GM18511 (cell line): Measurements from ENCODE around the gene ZNF692.
"Not testable (repeated sequence)": the region's sequence is repeated elsewhere in the genome, so short reads cannot be mapped to it uniquely, and the experiment has no call there.

Experiments used
- ATAC-seq: cut with Tn5 transposase; IDR thresholded peaks from one replicate; pipeline ENCODE4 v1.9.1; 2021; ENCODE audit warnings: mild to moderate bottlenecking, moderate library complexity; ENCODE audit not compliant: unreplicated experiment

ZNF692 gene

GRCh38 chr1:248858891-248859889 is at the start of gene ZNF692:
Gene ZNF692, minus strand, starts transcription at chr1:248859085. Its CDS starts 776 bp downstream, at chr1:248858309.
- ATAC-seq, result peak; percentile 75

GRCh38 chr1:248906753-248907661 is 48.1 kb upstream of the ZNF692 start:
- ATAC-seq, result peak; percentile 38

- ATAC-seq, result peak; percentile 92
Measured at GRCh38 chr1:248906009-248906752, 47.3 kb upstream of the ZNF692 start, which contains the start of gene PGBD2. Gene PGBD2, plus strand, starts transcription at chr1:248906235. Its CDS starts 7,628 bp downstream, at chr1:248913863.

- no peak for ATAC-seq
Measured at GRCh38 chr1:248905662-248906008, 46.8 kb upstream of the ZNF692 start.

- ATAC-seq, result no peak
Measured at GRCh38 chr1:248904437-248905216, 45.7 kb upstream of the ZNF692 start.

GRCh38 chr1:248901578-248901977 is 42.7 kb upstream of the ZNF692 start:
- ATAC-seq, result no peak

GRCh38 chr1:248900637-248901036 is 41.8 kb upstream of the ZNF692 start:
- ATAC-seq, result no peak

- ATAC-seq, result no peak
Measured at GRCh38 chr1:248897412-248898337, 38.8 kb upstream of the ZNF692 start.

GRCh38 chr1:248894837-248895236 is 36.0 kb upstream of the ZNF692 start:
- no peak for ATAC-seq

- no peak for ATAC-seq
Measured at GRCh38 chr1:248892590-248892989, 33.7 kb upstream of the ZNF692 start.

- no peak for ATAC-seq
Measured at GRCh38 chr1:248891758-248892157, 32.9 kb upstream of the ZNF692 start.

- ATAC-seq, result no peak
Measured at GRCh38 chr1:248890549-248891498, 31.9 kb upstream of the ZNF692 start.

GRCh38 chr1:248889914-248890243 is 31.0 kb upstream of the ZNF692 start:
- ATAC-seq, result not testable (repeated sequence)

- no peak for ATAC-seq
Measured at GRCh38 chr1:248886237-248886895, 27.5 kb upstream of the ZNF692 start.

GRCh38 chr1:248885646-248886045 is 26.8 kb upstream of the ZNF692 start:
- ATAC-seq, result no peak

GRCh38 chr1:248884632-248885295 is 25.9 kb upstream of the ZNF692 start:
- no peak for ATAC-seq

GRCh38 chr1:248882427-248882826 is 23.5 kb upstream of the ZNF692 start:
- ATAC-seq, result not testable (repeated sequence)
